ENCODE measurements around the gene ALDH3B1.

DNA sequence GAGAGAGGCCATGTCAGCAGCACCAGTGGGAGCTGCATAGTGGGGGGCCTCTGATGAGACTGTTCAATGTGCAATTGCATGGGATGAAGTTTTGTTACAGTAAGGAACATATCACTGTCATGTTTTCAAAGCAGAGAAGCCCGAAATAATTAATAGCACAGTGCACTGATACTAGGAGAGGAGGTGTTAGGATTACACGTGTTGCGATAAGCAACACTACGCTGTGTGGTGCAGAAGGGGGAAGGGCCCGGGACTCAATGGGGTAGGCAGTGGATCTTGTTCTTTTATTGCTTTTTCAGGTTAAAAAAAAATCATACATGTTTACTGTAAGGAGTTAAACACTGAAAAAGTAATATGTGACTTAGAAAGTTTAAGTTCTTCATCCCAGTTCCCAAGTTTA is 57.9 kb downstream of the ALDH3B1 start:
- TF ChIP-seq, protein P1, sequence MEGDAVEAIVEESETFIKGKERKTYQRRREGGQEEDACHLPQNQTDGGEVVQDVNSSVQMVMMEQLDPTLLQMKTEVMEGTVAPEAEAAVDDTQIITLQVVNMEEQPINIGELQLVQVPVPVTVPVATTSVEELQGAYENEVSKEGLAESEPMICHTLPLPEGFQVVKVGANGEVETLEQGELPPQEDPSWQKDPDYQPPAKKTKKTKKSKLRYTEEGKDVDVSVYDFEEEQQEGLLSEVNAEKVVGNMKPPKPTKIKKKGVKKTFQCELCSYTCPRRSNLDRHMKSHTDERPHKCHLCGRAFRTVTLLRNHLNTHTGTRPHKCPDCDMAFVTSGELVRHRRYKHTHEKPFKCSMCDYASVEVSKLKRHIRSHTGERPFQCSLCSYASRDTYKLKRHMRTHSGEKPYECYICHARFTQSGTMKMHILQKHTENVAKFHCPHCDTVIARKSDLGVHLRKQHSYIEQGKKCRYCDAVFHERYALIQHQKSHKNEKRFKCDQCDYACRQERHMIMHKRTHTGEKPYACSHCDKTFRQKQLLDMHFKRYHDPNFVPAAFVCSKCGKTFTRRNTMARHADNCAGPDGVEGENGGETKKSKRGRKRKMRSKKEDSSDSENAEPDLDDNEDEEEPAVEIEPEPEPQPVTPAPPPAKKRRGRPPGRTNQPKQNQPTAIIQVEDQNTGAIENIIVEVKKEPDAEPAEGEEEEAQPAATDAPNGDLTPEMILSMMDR (IDR thresholded peaks at IDR 0.05; ENCODE audit: low read depth, low read length), result no peak
- no peak for TF ChIP-seq EZH2phosphoT487 (IDR thresholded peaks at IDR 0.05; ENCODE audit: low read depth)
